Natural killer cell treated with Interleukin-12 subunit alpha and Interleukin-12 subunit beta and Interleukin-15 and Interleukin-18, amount 100 ng/mL, for 72 hours (primary cell): ENCODE measurements around the gene ARHGAP21. TPM values are rescaled to one million over a fixed set of nuclear protein-coding genes. Genes with fewer than 3 reads are reported as not detected.
A peak's percentile ranks its signal among the peaks of the same experiment; 100 is the strongest.

ENCODE experiments used
- ATAC-seq, 2 donors: fragments of 150-1000 bp; cut with Tn5 transposase in 1 of 2; sonication (Bioruptor Pico), chemical (Tn5 transposase) in 1 of 2; 2 replicates each; pipeline ENCODE4 v1.10.0; 2021
- DNase-seq: peaks from one replicate; pipeline ENCODE4 v3.0.0; 2022; ENCODE audit warnings: low spot score
- H3K27ac Mint-ChIP-seq, 2 donors: 1 replicate in 1 of 2; 2 replicates in 1 of 2; pipeline ENCODE4 v1.8.0; 2022; ENCODE audit warnings: mixed read lengths in 2 of 2, mild to moderate bottlenecking in 1 of 2, moderate library complexity in 1 of 2
- H3K27me3 Mint-ChIP-seq, 2 donors: 1 replicate in 1 of 2; 2 replicates in 1 of 2; pipeline ENCODE4 v1.8.0; 2022; ENCODE audit warnings: mixed read lengths in 2 of 2
- H3K36me3 Mint-ChIP-seq: one replicate; pipeline ENCODE4 v1.8.0; 2022; ENCODE audit warnings: mixed read lengths
- H3K4me1 Mint-ChIP-seq, 2 donors: 1 replicate in 1 of 2; 2 replicates in 1 of 2; pipeline ENCODE4 v1.8.0; 2022; ENCODE audit warnings: low read depth in 2 of 2, mixed read lengths in 2 of 2, mild to moderate bottlenecking in 1 of 2
- H3K4me3 Mint-ChIP-seq: one replicate; pipeline ENCODE4 v1.8.0; 2022; ENCODE audit warnings: mixed read lengths
- H3K9me3 Mint-ChIP-seq: 2 replicates; pipeline ENCODE4 v1.8.0; 2022; ENCODE audit warnings: mixed read lengths
- total RNA-seq, 2 donors: library from RNA; stranded (reverse); gene quantifications; one replicate each; pipeline ENCODE4 v1.2.3, GENCODE V29; 2022

Gene ARHGAP21
- total RNA-seq, 2 donors from 2014 or later: 25.7 to 34.7 TPM

- Mint-ChIP-seq H3K27me3 (peaks cover 7 to 14% of the 10 kb centered on the region in 2 donors), H3K9me3 (no peaks in the 10 kb centered on the region), H3K27ac (no peak overlapping the region), H3K36me3 (no peaks in the 10 kb centered on the region), H3K4me1 (peaks cover 5 to 9% of the 10 kb centered on the region in 2 donors), H3K4me3 (no peak overlapping the region)
- DNase-seq: no peak
- no peak for ATAC-seq
Measured at GRCh38 chr10:24556126-24556749, 167.4 kb downstream of the ARHGAP21 start.

- H3K4me1 Mint-ChIP-seq: peaks cover 5 to 9% of the 10 kb centered on the region in 2 donors
- DNase-seq: no peak
- H3K27me3 Mint-ChIP-seq: peaks cover 7 to 14% of the 10 kb centered on the region in 2 donors
- H3K9me3 Mint-ChIP-seq: no peaks in the 10 kb centered on the region
- no peak overlapping the region for H3K4me3 Mint-ChIP-seq
- H3K36me3 Mint-ChIP-seq: no peaks in the 10 kb centered on the region
- ATAC-seq: no peak
- no peak overlapping the region for H3K27ac Mint-ChIP-seq
Measured at GRCh38 chr10:24554036-24554435, 169.7 kb downstream of the ARHGAP21 start.

DNA sequence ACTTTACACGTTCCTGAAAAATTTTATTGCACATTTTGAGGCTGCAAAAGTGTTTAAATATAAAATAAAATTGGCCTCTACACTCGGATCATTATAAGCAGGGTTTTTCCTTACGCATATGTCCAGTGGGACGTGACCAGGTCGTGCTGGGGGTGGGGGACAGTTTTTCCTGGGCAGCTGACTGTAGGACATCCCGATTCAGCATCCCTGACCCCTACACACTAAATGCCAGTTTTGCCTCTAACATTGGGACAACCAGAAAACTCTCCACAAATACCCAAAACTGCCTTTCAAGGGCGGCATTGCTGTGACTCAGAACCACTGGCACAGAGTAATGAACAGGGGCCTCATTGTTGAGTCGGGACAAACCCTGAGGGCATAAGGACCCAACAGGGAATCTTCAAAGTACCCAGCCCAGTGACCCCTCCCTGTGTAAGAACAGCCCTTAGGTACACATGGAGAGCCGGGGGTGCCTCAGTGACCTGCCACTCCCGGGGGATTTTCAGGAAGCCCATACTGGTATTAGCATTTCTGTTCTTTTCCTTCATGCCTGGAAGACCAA is 170.6 kb downstream of the ARHGAP21 start:
- Mint-ChIP-seq H3K36me3 (no peaks in the 10 kb centered on the region), H3K4me1 (peaks cover 5 to 9% of the 10 kb centered on the region in 2 donors), H3K27me3 (peaks cover 7 to 14% of the 10 kb centered on the region in 2 donors), H3K9me3 (no peaks in the 10 kb centered on the region), H3K4me3 (no peak overlapping the region), H3K27ac (no peak overlapping the region)
- ATAC-seq: no peak
- no peak for DNase-seq

- Mint-ChIP-seq H3K36me3 (no peaks in the 10 kb centered on the region), H3K4me3 (no peak overlapping the region), H3K9me3 (no peaks in the 10 kb centered on the region), H3K27me3 (peaks cover 7 to 14% of the 10 kb centered on the region in 2 donors), H3K4me1 (peaks cover 5 to 9% of the 10 kb centered on the region in 2 donors), H3K27ac (no peak overlapping the region)
- DNase-seq: no peak
- peak; percentile 8 to 41 for ATAC-seq
Measured at GRCh38 chr10:24552346-24553016, 171.2 kb downstream of the ARHGAP21 start.

- Mint-ChIP-seq H3K4me3 (no peak overlapping the region), H3K4me1 (peaks cover 0 to 2% of the 10 kb centered on the region in 2 donors), H3K27me3 (peaks cover 4 to 9% of the 10 kb centered on the region in 2 donors), H3K27ac (no peak overlapping the region), H3K36me3 (no peaks in the 10 kb centered on the region), H3K9me3 (no peaks in the 10 kb centered on the region)
- no peak for DNase-seq
- no peak for ATAC-seq
Measured at GRCh38 chr10:24551161-24551560, 172.5 kb downstream of the ARHGAP21 start.

DNA sequence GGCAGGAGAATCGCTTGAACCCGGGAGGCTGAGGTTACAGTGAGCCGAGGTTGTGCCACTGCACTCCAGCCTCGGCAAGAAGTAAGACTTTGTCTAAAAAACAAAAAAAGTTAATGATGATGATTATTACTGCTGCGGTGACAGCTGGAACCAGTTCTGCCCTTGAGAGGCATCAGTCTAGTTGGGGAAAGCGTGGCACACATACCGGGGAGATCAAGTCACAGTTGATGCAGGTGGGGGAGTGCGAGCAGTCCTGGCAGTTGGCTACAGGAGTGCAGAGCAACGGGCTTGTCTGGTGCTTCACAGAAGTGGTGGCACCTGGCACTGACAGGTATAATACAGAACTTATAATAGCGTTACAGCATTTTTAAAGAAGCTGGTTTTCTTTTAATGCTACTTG is 173.0 kb downstream of the ARHGAP21 start:
- DNase-seq: no peak
- Mint-ChIP-seq H3K27ac (no peak overlapping the region), H3K36me3 (no peaks in the 10 kb centered on the region), H3K9me3 (no peaks in the 10 kb centered on the region), H3K27me3 (peaks cover 4 to 7% of the 10 kb centered on the region in 2 donors), H3K4me1 (peaks cover 0 to under 1% of the 10 kb centered on the region in 2 donors), H3K4me3 (no peak overlapping the region)
- no peak for ATAC-seq

- DNase-seq (no peak), ATAC-seq (no peak)
- no peaks in the 10 kb centered on the region for H3K4me1 Mint-ChIP-seq
- no peak overlapping the region for H3K27ac Mint-ChIP-seq
- no peak overlapping the region for H3K4me3 Mint-ChIP-seq
- no peaks in the 10 kb centered on the region for H3K9me3 Mint-ChIP-seq
- H3K36me3 Mint-ChIP-seq: no peaks in the 10 kb centered on the region
- H3K27me3 Mint-ChIP-seq: peaks cover 5 to 18% of the 10 kb centered on the region in 2 donors
Measured at GRCh38 chr10:24545585-24545984, 178.1 kb downstream of the ARHGAP21 start.

GRCh38 chr10:24544776-24545175 is 178.9 kb downstream of the ARHGAP21 start:
- no peak for DNase-seq

DNA sequence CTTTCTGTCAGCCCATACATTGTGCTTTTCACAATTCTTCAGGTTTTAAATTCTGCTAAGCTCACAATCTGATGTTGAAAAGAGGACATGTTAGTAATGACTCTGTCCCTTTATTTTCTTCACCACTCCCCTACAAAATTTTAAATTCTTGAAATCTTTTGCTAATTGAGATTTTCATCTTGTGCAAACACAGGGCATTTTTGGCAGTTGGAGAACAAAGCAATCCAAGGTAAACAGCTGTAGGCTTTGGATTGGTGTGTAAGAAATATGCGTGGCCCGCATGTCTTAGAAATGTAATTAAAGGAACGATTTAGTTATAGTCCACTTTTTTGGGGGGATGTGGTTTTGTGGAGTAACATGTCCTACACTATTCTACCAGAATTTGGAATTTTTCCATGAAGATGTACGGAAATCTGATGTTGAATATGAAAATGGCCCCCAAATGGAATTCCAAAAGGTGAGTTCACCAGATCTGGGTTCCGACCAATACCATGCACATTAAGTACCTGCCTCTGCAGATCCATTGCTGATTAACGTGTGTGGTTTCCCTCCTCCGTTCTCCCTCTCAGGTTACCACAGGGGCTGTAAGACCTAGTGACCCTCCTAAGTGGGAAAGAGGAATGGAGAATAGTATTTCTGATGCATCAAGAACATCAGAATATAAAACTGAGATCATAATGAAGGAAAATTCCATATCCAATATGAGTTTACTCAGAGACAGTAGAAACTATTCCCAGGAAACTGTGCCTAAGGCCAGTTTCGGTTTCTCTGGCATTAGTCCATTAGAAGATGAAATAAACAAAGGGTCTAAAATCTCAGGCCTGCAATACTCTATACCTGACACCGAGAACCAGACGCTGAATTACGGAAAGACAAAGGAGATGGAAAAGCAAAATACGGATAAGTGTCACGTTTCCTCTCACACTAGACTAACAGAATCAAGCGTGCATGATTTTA is 181.1 kb downstream of the ARHGAP21 start:
- Mint-ChIP-seq H3K4me3 (no peak overlapping the region), H3K9me3 (no peaks in the 10 kb centered on the region), H3K27me3 (peaks cover 5 to 18% of the 10 kb centered on the region in 2 donors), H3K27ac (no peak overlapping the region), H3K4me1 (no peaks in the 10 kb centered on the region), H3K36me3 (no peaks in the 10 kb centered on the region)
- ATAC-seq: no peak
- DNase-seq: no peak

More at GRCh38 chr10:24544776-24545175, 178.9 kb downstream of the ARHGAP21 start:
- Mint-ChIP-seq H3K36me3 (no peaks in the 10 kb centered on the region), H3K27ac (no peak overlapping the region), H3K4me1 (no peaks in the 10 kb centered on the region), H3K4me3 (no peak overlapping the region), H3K9me3 (no peaks in the 10 kb centered on the region), H3K27me3 (peaks cover 5 to 18% of the 10 kb centered on the region in 2 donors)
- ATAC-seq: peak in 1 of 2 donors; percentile 56

DNA sequence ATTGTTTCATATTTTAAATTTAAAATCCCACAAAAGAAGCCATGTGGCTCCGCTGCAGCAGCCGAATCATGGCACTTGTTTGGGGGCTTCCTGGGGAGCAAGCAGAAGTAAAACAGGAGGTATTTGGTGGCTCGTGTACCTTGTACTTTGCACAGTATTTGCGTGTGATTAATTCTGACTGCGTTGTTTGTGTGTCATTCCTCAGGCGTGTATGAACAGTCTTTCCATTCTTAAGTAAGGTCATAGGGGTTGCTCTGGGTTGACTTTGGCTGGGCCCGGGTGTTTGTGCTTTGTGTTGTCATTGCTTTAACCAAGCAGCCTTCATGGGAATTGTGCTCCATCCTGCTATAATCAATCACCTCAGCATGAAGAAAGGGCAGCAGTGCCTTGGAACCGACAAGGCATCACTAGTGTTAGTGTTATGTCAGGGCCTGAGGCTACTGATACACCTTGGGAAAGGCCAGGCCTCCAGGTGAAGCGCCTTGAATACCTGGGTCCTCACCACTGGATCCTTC is 182.4 kb downstream of the ARHGAP21 start:
- Mint-ChIP-seq H3K9me3 (no peaks in the 10 kb centered on the region), H3K4me1 (no peaks in the 10 kb centered on the region), H3K36me3 (no peaks in the 10 kb centered on the region), H3K27ac (no peak overlapping the region), H3K27me3 (peaks cover 5 to 18% of the 10 kb centered on the region in 2 donors), H3K4me3 (no peak overlapping the region)
- no peak for DNase-seq
- ATAC-seq: no peak

- ATAC-seq (no peak), DNase-seq (no peak)
- H3K27me3 Mint-ChIP-seq: peaks cover 10 to 17% of the 10 kb centered on the region in 2 donors
- no peak overlapping the region for H3K4me3 Mint-ChIP-seq
- H3K9me3 Mint-ChIP-seq: peaks cover 4% of the 10 kb centered on the region
- no peaks in the 10 kb centered on the region for H3K4me1 Mint-ChIP-seq
- no peak overlapping the region for H3K27ac Mint-ChIP-seq
- H3K36me3 Mint-ChIP-seq: no peaks in the 10 kb centered on the region
Measured at GRCh38 chr10:24536636-24537035, 187.1 kb downstream of the ARHGAP21 start.

DNA sequence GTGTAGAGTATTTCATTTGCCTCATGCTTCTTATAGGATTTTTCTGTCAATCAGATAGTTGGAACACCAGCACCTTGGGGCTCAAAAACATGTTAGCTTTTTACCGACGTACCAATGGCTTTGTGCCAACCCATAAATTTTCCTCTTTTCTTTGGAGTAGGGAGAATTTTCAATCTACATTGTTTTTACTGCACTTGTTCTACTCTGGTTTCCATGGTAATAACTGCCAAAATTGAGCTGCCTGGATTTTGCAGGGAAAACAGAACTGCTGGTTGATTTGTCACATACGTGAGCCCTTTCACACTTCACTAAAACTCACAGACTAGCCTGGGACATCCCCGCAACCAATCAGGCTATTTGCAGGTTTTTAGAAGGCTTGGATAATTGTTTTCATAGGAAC is 189.7 kb downstream of the ARHGAP21 start:
- Mint-ChIP-seq H3K4me1 (no peaks in the 10 kb centered on the region), H3K27me3 (peaks cover 17 to 19% of the 10 kb centered on the region in 2 donors), H3K27ac (no peak overlapping the region), H3K4me3 (no peak overlapping the region), H3K9me3 (peaks cover 4% of the 10 kb centered on the region), H3K36me3 (no peaks in the 10 kb centered on the region)
- DNase-seq: no peak
- ATAC-seq: no peak
